HepG2 (cell line): ENCODE results near the gene ASF1B. TPM values are rescaled to one million over a fixed set of nuclear protein-coding genes. Genes with fewer than 3 reads are reported as not detected.

ENCODE experiments used
- ARNT2 ChIP-seq: sonication (generic); formaldehyde crosslinking; IDR thresholded peaks from 2 replicates; pipeline ENCODE4 v1.8.0; 2022; ENCODE audit warnings: mild to moderate bottlenecking, low read depth, missing genetic modification reagents, moderate library complexity
- ATRX ChIP-seq: sonication (generic); formaldehyde crosslinking; IDR thresholded peaks from 2 replicates; pipeline ENCODE4 v1.4.0; 2020; ENCODE audit warnings: missing genetic modification reagents, borderline replicate concordance
- BCL6 ChIP-seq: IDR thresholded peaks from 2 replicates; pipeline ENCODE4 v1.6.1; 2016; ENCODE audit warnings: missing genetic modification reagents, missing compliant biosample characterization
- CEBPB ChIP-seq: IDR thresholded peaks from 2 replicates; pipeline ENCODE4 v1.6.1; 2011; ENCODE audit warnings: low read depth, low read length, improper control_type of control experiment, borderline replicate concordance
- CREB3 ChIP-seq: sonication (generic); formaldehyde crosslinking; IDR thresholded peaks from 2 replicates; pipeline ENCODE4 v1.5.0; 2020; ENCODE audit warnings: missing genetic modification reagents
- DMTF1 ChIP-seq: sonication (generic); formaldehyde crosslinking; IDR thresholded peaks from 2 replicates; pipeline ENCODE4 v1.4.0; 2020; ENCODE audit warnings: mild to moderate bottlenecking, missing genetic modification reagents
- DR1 ChIP-seq: sonication (generic); formaldehyde crosslinking; IDR thresholded peaks from 2 replicates; pipeline ENCODE4 v1.8.0; 2021; ENCODE audit warnings: mild to moderate bottlenecking, missing genetic modification reagents, inconsistent platforms
- FOXP1 ChIP-seq, 2 experiments: fragments of 450-650 bp in 1 of 2; IDR thresholded peaks; 2 replicates each; pipeline ENCODE4 v1.6.1; 2017 to 2018; ENCODE audit warnings: antibody characterized with exemption in 1 of 2
- MYNN ChIP-seq: sonication (generic); formaldehyde crosslinking; IDR thresholded peaks from 2 replicates; pipeline ENCODE4 v1.4.0; 2020; ENCODE audit warnings: mild to moderate bottlenecking, low read depth, missing genetic modification reagents
- SP4 ChIP-seq: sonication (generic); formaldehyde crosslinking; IDR thresholded peaks from 2 replicates; pipeline ENCODE4 v1.8.1; 2023; ENCODE audit warnings: mild to moderate bottlenecking, missing genetic modification reagents
- STAG1 ChIP-seq: sonication (generic); formaldehyde crosslinking; IDR thresholded peaks from 2 replicates; pipeline ENCODE4 v1.4.0; 2020; ENCODE audit warnings: missing genetic modification reagents
- TIGD3 ChIP-seq: sonication (generic); formaldehyde crosslinking; IDR thresholded peaks from 2 replicates; pipeline ENCODE4 v1.5.1; 2020; ENCODE audit warnings: mild to moderate bottlenecking, missing genetic modification reagents, borderline replicate concordance
- ZBTB43 ChIP-seq: sonication (generic); formaldehyde crosslinking; conservative IDR thresholded peaks from 2 replicates; pipeline ENCODE4 v1.4.0; 2020; ENCODE audit warnings: missing genetic modification reagents
- ZHX2 ChIP-seq, 2 experiments: sonication (generic) in 1 of 2; formaldehyde crosslinking in 1 of 2; IDR thresholded peaks; 2 replicates each; pipeline versions ENCODE4 v1.6.1 to v1.9.0; 2014 to 2022; ENCODE audit warnings: antibody characterized with exemption in 1 of 2, borderline replicate concordance in 1 of 2, inconsistent platforms in 1 of 2, low read depth in 1 of 2, missing genetic modification reagents in 1 of 2
- ZNF24 ChIP-seq: fragments of 450-650 bp; IDR thresholded peaks from 2 replicates; pipeline ENCODE4 v1.6.1; 2017; ENCODE audit warnings: antibody characterized with exemption, mild to moderate bottlenecking
- ZNF556 ChIP-seq: sonication (generic); formaldehyde crosslinking; IDR thresholded peaks from 2 replicates; pipeline ENCODE4 v1.4.0; 2020; ENCODE audit warnings: mild to moderate bottlenecking, missing genetic modification reagents, borderline replicate concordance
- ZNF572 ChIP-seq: sonication (generic); formaldehyde crosslinking; IDR thresholded peaks from 2 replicates; pipeline ENCODE4 v1.5.1; 2020; ENCODE audit warnings: mild to moderate bottlenecking, missing genetic modification reagents
- polyA plus RNA-seq, 8 experiments: library from polyadenylated mRNA; depleted of rRNA in 3 of 8; stranded (reverse) in 7 of 8; unstranded in 1 of 8; fragments of >200 nt; fragmentation: Illumina TruSeq in 4 of 8; extraction: Trizol in 4 of 8; gene quantifications; 2 replicates each; pipeline versions ENCODE4 v1.2.1 to v1.2.3, GENCODE V29; 2011 to 2016; ENCODE audit warnings: low read depth in 4 of 8, missing spikeins in 1 of 8, mixed read lengths in 1 of 8; ENCODE audit not compliant: insufficient read depth in 1 of 8
- total RNA-seq, 5 experiments: library from RNA; depleted of rRNA; stranded (reverse); fragments of >200 nt; fragmentation: Illumina TruSeq; extraction: Trizol; gene quantifications; 2 replicates each; pipeline ENCODE4 v1.2.3, GENCODE V29; 2016; ENCODE audit warnings: low read depth in 1 of 5

The ASF1B gene
- total and polyA plus RNA-seq, 2 of the 13 experiments (the other 11 are each of a cell fraction or from before 2014, with no cell fraction given), result 18.2 to 24.8 TPM

GRCh38 chr19:14072535-14073260 is 63.7 kb downstream of the ASF1B start, which contains the start of gene MISP3 (continued):
- TF ChIP-seq ZBTB43 (CRISPR knock-in tag) (0 out of 2 replicates have a peak, but pooled peaks have one; percentile 6), BCL6 (CRISPR knock-in tag) (peak; percentile 44), ZNF556 (CRISPR knock-in tag) (no peak), MYNN (CRISPR knock-in tag) (no peak), STAG1 (no peak), FOXP1 (IDR thresholded peaks at IDR 0.05) (no peak), FOXP1 (CRISPR knock-in tag; IDR thresholded peaks at IDR 0.05) (no peak), ZHX2 (IDR thresholded peaks at IDR 0.05; ENCODE audit: low read depth) (no peak), ZHX2 (CRISPR knock-in tag; IDR thresholded peaks at IDR 0.05; ENCODE audit: borderline replicate concordance) (no peak; the same call in 1 of the 2 replicates), DMTF1 (CRISPR knock-in tag) (no peak), TIGD3 (CRISPR knock-in tag) (no peak), ZNF572 (no peak), ZNF24 (no peak), SP4 (CRISPR knock-in tag) (no peak), ATRX (no peak), ARNT2 (CRISPR knock-in tag) (no peak), CREB3 (0 out of 2 replicates have a peak, but pooled peaks have one; percentile 6), DR1 (CRISPR knock-in tag) (no peak), CEBPB (no peak)
